Activated CD4-positive, alpha-beta T cell treated with anti-CD3 and anti-CD28 coated beads, Interleukin-2, amount 10 ng/mL, durations not matched to agents 7 days and 5 days (primary cell): ENCODE data around the gene RPL32. TPM values are rescaled to one million over a fixed set of nuclear protein-coding genes. Genes with fewer than 3 reads are reported as not detected.
"Not testable (repeated sequence)": the region's sequence is repeated elsewhere in the genome, so short reads cannot be mapped to it uniquely, and the experiment has no call there.

ENCODE experiments used
- CTCF ChIA-PET: fragments of 350-600 bp; sonication (Branson Sonifier 250); formaldehyde crosslinking; loops from one replicate; lab custom pipeline; 2021; ENCODE audit warnings: antibody characterized with exemption; lab: Charles Lee
- POLR2A ChIA-PET: fragments of 350-600 bp; sonication (Branson Sonifier 250); formaldehyde crosslinking; loops from one replicate; lab custom pipeline; 2021; ENCODE audit warnings: antibody characterized with exemption; lab: Charles Lee
- DNase-seq: peaks from one replicate; pipeline ENCODE4 v3.0.0-alpha.2; 2020
- H3K27ac Mint-ChIP-seq: one replicate; pipeline ENCODE4 v1.8.0; 2021; ENCODE audit warnings: mild to moderate bottlenecking, moderate library complexity, mixed read lengths
- H3K27me3 Mint-ChIP-seq: one replicate; pipeline ENCODE4 v1.8.0; 2021; ENCODE audit warnings: mixed read lengths
- H3K36me3 Mint-ChIP-seq: one replicate; pipeline ENCODE4 v1.8.0; 2021; ENCODE audit warnings: low read depth, mixed read lengths
- H3K4me1 Mint-ChIP-seq: one replicate; pipeline ENCODE4 v1.8.0; 2021; ENCODE audit warnings: mixed read lengths
- H3K4me3 Mint-ChIP-seq: one replicate; pipeline ENCODE4 v1.8.0; 2021; ENCODE audit warnings: mild to moderate bottlenecking, moderate library complexity, mixed read lengths
- H3K9me3 Mint-ChIP-seq: one replicate; pipeline ENCODE4 v1.8.0; 2021; ENCODE audit warnings: mixed read lengths
- total RNA-seq, 2 experiments: library from RNA; stranded (reverse); gene quantifications; one replicate each; pipeline ENCODE4 v1.2.3, GENCODE V29; 2021

Gene RPL32
- total RNA-seq, 2 experiments from 2014 or later, result 2,113 to 2,760 TPM

DNA sequence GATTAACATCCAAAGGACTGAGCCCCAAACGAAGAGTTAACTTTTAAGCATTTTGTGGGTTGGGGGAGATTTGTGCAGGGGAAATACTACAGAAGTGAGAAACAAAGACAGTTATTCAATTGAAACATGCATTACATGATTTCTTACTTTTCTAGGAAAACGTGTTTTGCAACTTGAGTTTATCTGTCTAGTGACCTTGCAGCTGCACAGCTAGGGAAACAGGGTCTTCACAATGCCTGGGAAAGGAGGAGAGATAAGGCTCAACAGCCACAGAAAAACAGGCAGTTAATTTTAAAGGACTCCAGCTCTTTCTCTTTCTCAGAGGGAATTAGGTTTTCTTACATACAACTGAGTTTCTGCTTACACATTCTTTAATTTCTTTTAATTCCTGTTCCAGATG lies 37.4 kb upstream of the RPL32 start:
- CTCF ChIA-PET, result interaction anchor here (1.0 to 1.3 kb wide), 2 partner anchors 11 to 16 kb away, joined by 3 to 4 read pairs; no protein-coding TSS in a partner anchor
- H3K36me3 Mint-ChIP-seq, H3K4me3 Mint-ChIP-seq, H3K9me3 Mint-ChIP-seq, DNase-seq, H3K27ac Mint-ChIP-seq, H3K4me1 Mint-ChIP-seq, H3K27me3 Mint-ChIP-seq, POLR2A ChIA-PET: not testable (repeated sequence)

DNA sequence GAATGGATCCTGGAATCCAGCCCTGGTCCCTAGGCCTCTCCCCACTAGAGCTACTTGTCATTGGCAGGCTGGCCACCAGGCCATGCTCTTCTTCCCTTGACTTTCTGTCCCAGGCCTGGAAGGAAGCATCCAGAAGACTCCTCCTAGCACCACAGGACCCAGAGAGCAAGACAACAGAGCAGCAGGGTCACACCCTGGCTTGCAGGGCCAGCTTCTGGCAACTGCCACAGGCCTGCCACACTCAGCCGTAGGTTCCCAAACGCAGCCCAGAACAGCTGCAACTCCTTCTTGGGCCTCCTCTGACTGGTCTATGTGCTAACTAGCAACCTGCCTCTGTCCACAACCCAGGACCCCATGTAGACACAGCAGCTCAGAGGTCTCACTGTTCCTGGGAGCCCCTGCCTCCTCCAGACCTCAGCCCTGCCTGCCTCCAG lies 36.8 kb upstream of the RPL32 start:
- POLR2A ChIA-PET, result no interaction called here
- no peaks in the 10 kb centered on the region for H3K9me3 Mint-ChIP-seq
- H3K27me3 Mint-ChIP-seq, result peaks cover 2% of the 10 kb centered on the region
- H3K4me3 Mint-ChIP-seq, result no peak overlapping the region
- DNase-seq, result no peak
- H3K4me1 Mint-ChIP-seq, result no peaks in the 10 kb centered on the region
- CTCF ChIA-PET, result interaction anchor here (1.0 to 1.3 kb wide), 5 partner anchors 16 to 231 kb away, joined by 3 read pairs; no protein-coding TSS in a partner anchor
- H3K27ac Mint-ChIP-seq, result no peak overlapping the region
- H3K36me3 Mint-ChIP-seq, result no peaks in the 10 kb centered on the region

DNA sequence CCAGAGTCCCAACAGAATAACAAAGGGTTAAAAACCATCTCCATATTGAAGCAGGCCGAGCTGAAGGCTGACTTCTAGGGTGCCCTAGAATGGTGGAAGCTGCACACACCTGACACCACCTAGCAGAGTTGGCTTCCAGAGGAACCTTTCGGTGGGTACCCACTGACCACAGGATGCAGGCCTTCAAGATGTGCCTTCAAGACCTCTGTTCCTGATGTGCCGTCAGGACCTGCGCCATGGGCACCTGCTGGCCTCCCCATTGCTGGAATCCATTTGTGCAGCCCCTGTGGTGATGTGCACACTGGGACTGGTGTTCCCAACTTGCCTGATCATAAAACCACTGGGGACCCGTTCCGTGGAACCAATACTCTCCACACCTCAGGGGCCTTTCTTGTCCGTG lies 35.7 kb upstream of the RPL32 start:
- peaks cover 2% of the 10 kb centered on the region for H3K27me3 Mint-ChIP-seq
- H3K36me3 Mint-ChIP-seq, result no peaks in the 10 kb centered on the region
- H3K4me3 Mint-ChIP-seq, result no peak overlapping the region
- CTCF ChIA-PET, result interaction anchor here (0.9 to 1.2 kb wide), 4 partner anchors 11 to 230 kb away, joined by 3 read pairs; no protein-coding TSS in a partner anchor
- no peaks in the 10 kb centered on the region for H3K9me3 Mint-ChIP-seq
- POLR2A ChIA-PET, result no interaction called here
- no peak overlapping the region for H3K27ac Mint-ChIP-seq
- no peak for DNase-seq
- no peaks in the 10 kb centered on the region for H3K4me1 Mint-ChIP-seq

DNA sequence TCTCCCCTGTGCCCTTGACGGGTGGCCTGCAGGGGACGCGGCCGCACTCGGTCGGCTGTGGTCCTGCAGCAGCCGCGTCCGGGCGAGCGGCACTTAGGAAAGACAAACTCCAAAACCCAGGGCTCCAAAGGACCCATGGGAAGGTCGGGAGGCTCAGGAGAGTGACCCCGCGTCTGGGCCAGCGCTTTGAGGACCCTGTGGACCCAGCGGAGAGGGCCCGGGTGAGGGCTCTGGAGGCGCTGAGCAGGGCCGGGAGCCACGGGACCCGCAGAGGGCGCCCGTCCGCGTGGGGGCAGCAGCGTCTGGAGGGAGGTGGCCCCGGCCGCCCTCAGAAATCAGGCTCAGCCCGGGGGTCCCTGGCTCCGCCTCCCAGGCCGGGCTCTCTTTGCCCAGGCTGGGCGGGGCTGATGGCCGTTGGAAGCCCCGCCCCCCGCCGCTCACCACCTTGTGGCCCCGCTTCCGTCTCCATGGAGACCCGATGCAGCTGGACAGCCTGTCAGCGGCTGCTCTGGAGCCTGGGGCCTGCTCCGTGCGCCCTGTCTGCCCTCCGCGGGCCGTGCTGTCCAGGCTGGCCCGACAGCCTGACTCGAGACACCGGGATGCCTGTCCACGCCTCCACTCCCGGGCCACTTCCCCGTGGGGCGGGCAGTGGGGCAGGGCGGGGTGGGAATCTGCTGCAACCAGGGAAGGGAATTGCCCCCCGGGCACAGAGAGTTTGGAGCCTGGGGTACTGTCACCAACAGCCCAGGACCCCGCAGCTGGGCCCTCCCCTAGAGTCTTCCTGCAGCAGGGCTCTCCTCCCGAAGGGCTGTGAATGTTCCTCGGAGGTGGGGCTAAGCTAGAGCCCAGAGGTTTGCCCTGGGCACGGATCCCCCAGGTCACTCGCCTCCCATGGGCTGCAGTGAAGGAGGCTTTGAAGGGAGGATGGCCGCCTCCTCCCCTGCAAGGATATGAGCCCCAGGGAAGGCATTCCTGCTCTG lies 34.8 kb upstream of the RPL32 start:
- no peaks in the 10 kb centered on the region for H3K36me3 Mint-ChIP-seq
- no peaks in the 10 kb centered on the region for H3K4me1 Mint-ChIP-seq
- no peak overlapping the region for H3K27ac Mint-ChIP-seq
- H3K27me3 Mint-ChIP-seq, result peaks cover 2% of the 10 kb centered on the region
- ChIA-PET POLR2A (no interaction called here), CTCF (interaction anchor here (0.9 kb wide), 1 partner anchor 12 kb away, joined by 3 read pairs; no protein-coding TSS in a partner anchor)
- DNase-seq, result no peak
- no peaks in the 10 kb centered on the region for H3K9me3 Mint-ChIP-seq
- H3K4me3 Mint-ChIP-seq, result no peak overlapping the region

DNA sequence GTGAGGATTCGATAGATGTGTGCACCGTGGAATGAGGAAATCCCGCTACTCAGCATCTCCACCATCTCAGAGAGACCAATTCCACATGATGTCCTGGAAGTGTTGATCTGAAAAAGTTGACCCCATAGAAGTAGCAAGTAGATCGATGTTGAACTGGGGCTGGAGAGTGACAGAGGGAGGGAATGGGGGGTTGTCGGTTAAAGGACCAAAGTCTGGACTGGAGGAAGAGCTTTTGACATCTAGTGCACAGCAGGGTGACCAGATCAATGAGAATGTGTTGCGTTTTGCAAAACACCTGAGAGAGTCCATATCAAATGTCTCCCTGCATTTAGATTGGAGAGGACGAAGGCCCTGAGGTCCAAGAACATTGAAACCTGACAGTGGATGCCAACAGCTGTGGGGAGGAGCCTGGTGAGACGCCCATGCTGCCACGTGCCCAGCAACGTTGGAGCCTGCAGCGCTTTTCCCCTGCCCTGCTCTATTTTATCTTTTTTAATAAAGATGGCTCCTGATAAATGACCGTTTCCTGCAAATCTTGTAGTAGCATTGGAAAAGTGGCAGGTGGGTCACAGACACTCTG lies 30.1 kb upstream of the RPL32 start:
- Mint-ChIP-seq H3K27ac (no peak overlapping the region), H3K27me3 (peaks cover 25% of the 10 kb centered on the region), H3K36me3 (no peaks in the 10 kb centered on the region), H3K4me1 (peaks cover 14% of the 10 kb centered on the region), H3K9me3 (no peaks in the 10 kb centered on the region), H3K4me3 (no peak overlapping the region)
- CTCF ChIA-PET, result interaction anchor here (0.6 kb wide), 1 partner anchor 1521 kb away, joined by 3 read pairs; no protein-coding TSS in a partner anchor
- DNase-seq, result no peak
- POLR2A ChIA-PET, result no interaction called here

DNA sequence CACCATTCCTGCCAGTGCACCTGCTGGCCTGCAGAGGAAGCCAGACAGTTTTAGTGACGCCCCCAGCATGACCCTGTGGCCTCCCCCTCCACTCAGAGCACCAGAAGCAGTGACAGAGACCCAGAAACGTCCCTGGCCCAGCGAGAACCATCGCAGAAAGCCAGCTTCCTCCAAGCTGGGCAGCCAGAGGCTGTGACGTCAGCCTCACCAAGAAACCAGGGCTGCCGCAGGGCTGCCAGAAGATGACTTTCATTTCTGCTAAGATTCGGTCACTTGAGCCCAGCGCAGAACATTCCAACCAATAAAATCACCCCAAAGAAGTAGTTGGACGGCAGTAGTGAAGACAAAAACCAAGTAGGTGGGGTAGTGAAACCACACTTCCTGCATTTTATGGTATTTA lies 29.6 kb upstream of the RPL32 start:
- POLR2A ChIA-PET, result no interaction called here

DNA sequence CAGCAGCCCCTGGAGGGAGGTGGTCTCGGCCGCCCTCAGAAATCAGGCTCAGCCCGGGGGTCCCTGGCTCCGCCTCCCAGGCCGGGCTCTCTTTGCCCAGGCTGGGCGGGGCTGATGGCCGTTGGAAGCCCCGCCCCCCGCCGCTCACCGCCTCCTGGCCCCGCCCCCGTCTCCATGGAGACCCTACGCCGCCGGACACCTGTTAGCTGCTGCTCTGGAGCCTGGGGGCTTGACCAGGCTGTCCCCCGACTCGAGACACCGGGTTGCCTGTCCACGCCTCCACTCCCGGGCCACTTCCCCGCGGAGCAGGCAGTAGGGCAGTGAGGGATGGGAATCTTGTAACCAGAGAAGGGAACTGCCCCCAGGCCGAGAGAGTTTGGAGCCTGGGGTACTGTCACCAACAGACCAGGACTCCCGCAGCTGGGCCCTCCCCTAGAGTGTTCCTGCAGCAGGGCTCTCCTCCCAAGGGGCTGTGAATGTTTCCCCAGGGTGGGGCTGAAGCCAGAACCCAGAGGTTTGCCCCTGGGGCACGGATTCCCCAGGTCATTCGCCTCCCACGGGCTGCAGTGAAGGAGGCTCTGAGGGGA lies 27.8 kb upstream of the RPL32 start:
- Mint-ChIP-seq H3K4me1 (peaks cover 14% of the 10 kb centered on the region), H3K9me3 (peaks cover 5% of the 10 kb centered on the region), H3K36me3 (no peaks in the 10 kb centered on the region), H3K4me3 (peak overlapping the region; percentile 15), H3K27ac (no peak overlapping the region), H3K27me3 (peaks cover 23% of the 10 kb centered on the region)
- ChIA-PET CTCF (interaction anchor here (0.7 to 1.2 kb wide), 2 partner anchors 17 to 27 kb away, joined by 3 to 4 read pairs; partner anchors contain the start of gene RPL32), POLR2A (no interaction called here)
- peak; percentile 20 for DNase-seq

More for the DNA sequence above, 29.6 kb upstream of the RPL32 start:
- H3K4me3 Mint-ChIP-seq, result no peak overlapping the region
- H3K27me3 Mint-ChIP-seq, result peaks cover 25% of the 10 kb centered on the region
- no peaks in the 10 kb centered on the region for H3K36me3 Mint-ChIP-seq
- CTCF ChIA-PET, result interaction anchor here (0.5 to 0.8 kb wide), 3 partner anchors 27 to 1520 kb away, joined by 3 to 4 read pairs (median 3); no protein-coding TSS in a partner anchor
- DNase-seq, result no peak
- H3K27ac Mint-ChIP-seq, result no peak overlapping the region
- peaks cover 14% of the 10 kb centered on the region for H3K4me1 Mint-ChIP-seq
- H3K9me3 Mint-ChIP-seq, result no peaks in the 10 kb centered on the region

DNA sequence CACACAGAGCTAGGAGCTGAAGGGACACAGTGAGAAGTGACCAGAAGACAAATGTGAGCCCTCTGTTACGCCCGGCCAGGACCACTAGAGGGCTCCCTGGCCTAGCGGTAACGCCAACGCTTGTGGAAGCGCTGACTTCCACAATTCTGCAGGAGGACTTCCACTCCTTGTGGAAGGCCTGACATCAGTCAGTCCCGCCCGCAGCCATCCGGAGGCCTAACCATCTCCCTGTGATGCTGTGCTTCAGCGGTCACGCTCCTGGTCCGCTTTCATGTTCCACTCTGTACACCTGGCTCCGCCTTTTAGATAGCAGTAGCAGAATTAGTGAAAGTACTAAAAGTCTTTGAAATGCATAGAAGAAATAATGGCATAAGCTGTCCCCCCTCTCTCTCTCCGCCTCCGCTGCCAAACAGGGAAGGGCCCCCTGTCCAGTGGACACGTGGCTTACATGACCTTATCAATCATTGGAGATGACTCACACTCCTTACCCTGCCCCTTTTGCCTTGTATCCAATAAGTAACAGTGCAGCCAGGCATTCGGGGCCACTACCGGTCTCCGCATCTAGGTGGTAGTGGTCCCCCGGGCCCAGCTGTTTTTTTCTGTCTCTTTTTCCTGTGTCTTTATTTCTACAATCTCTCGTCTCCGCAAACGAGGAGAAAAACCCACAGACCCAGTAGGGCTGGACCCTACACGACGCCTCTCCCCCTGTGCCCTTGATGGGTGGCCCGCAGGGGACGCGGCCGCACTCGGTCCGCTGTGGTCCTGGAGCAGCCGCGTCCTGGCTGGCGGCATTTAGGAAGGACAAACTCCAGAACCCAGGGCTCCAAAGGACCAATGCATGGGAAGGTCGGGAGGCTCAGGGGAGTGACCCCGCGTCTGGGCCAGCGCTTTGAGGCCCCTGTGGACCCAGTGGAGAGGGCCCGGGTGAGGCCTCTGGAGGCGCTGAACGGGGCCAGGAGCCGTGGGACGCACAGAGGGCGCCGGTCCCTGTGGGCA lies 27.0 kb upstream of the RPL32 start:
- ChIA-PET POLR2A (no interaction called here), CTCF (interaction anchor here (0.7 to 2.4 kb wide), 3 partner anchors 11 to 27 kb away, joined by 3 to 10 read pairs (median 4); partner anchors contain the start of gene RPL32)
- DNase-seq, result peak; percentile 61
- peak overlapping the region; percentile 55 for H3K4me3 Mint-ChIP-seq
- H3K27me3 Mint-ChIP-seq, result peaks cover 23% of the 10 kb centered on the region
- H3K4me1 Mint-ChIP-seq, result peaks cover 14% of the 10 kb centered on the region
- no peaks in the 10 kb centered on the region for H3K36me3 Mint-ChIP-seq
- no peak overlapping the region for H3K27ac Mint-ChIP-seq
- H3K9me3 Mint-ChIP-seq, result peaks cover 5% of the 10 kb centered on the region

DNA sequence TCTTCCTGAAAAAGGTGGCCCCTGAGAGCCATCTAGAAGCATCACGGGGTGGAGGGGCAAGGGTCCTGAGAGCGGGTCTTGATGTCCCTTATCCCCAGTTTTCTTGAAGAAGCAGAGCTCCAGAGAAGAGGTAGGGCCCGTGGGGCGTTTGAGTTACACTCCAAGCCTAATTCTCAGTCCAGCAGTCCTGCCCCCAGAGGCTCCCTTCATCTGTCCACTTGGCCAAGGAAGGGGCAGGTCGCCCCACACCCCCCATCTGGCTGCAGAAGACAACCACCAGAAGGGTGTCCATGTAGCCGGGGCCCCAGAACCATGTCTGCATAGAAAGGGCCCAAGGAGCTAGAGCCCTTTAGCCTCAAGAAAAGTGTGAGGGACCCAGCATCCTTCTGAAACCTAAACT lies 25.5 kb upstream of the RPL32 start:
- peaks cover 23% of the 10 kb centered on the region for H3K27me3 Mint-ChIP-seq
- H3K4me1 Mint-ChIP-seq, result peaks cover 14% of the 10 kb centered on the region
- DNase-seq, result no peak
- H3K36me3 Mint-ChIP-seq, result no peaks in the 10 kb centered on the region
- no peak overlapping the region for H3K4me3 Mint-ChIP-seq
- H3K27ac Mint-ChIP-seq, result no peak overlapping the region
- H3K9me3 Mint-ChIP-seq, result peaks cover 5% of the 10 kb centered on the region
- CTCF ChIA-PET, result interaction anchor here (2.4 kb wide), 1 partner anchor 26 kb away, joined by 10 read pairs; the partner anchor contains the start of gene RPL32
- POLR2A ChIA-PET, result no interaction called here

DNA sequence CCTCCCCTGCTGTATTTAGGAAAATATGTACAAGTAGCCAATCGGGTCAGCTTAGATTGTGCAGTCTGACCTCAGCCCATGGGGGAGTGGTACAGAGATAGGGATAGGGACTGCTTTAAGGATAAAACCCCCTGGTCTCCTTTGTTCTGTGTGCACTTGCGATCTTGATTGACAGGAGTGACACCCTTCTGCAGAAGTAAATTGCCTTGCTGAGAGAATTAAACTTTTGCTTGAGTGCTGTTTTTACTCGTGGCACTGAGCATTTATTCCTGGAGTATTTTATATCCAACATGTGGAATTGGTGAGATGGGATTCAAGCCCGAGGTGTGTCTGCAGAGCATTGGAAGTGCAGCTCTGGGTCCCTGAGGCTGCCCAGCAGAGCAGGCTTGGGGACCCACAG lies 23.9 kb upstream of the RPL32 start:
- no peaks in the 10 kb centered on the region for H3K36me3 Mint-ChIP-seq
- no peak overlapping the region for H3K27ac Mint-ChIP-seq
- no peak for DNase-seq
- peaks cover 5% of the 10 kb centered on the region for H3K9me3 Mint-ChIP-seq
- ChIA-PET POLR2A (no interaction called here), CTCF (interaction anchor here (1.1 kb wide), 1 partner anchor 14 kb away, joined by 4 read pairs; no protein-coding TSS in a partner anchor)
- H3K4me3 Mint-ChIP-seq, result no peak overlapping the region
- H3K27me3 Mint-ChIP-seq, result peaks cover 19% of the 10 kb centered on the region
- H3K4me1 Mint-ChIP-seq, result peaks cover 11% of the 10 kb centered on the region

DNA sequence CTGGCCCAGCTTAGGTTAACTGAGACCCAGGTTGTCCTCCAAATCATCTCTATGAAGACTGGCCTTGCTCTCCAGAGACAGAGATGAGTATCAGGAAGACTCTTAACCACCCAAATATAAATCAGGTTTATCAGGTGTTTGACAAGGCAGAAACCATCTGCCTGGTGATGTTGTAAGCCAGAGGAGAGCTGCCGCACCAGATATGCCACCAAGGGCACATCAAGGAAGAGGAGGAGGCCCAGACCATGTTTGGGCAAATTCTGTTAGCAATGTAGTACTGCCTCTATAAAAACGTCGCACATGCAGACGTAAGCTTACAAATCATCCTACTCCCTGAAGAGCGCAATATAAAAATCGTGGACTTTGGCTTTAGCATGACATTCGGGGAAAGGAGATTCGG lies 21.0 kb upstream of the RPL32 start:
- CTCF ChIA-PET, result interaction anchor here (1.6 to 2.0 kb wide), 2 partner anchors 16 to 21 kb away, joined by 3 to 11 read pairs; partner anchors contain the start of gene RPL32
- Mint-ChIP-seq H3K36me3 (no peaks in the 10 kb centered on the region), H3K9me3 (peaks cover 5% of the 10 kb centered on the region), H3K27me3 (no peaks in the 10 kb centered on the region), H3K4me1 (no peaks in the 10 kb centered on the region), H3K27ac (no peak overlapping the region), H3K4me3 (no peak overlapping the region)
- no peak for DNase-seq
- POLR2A ChIA-PET, result no interaction called here
